Transverse colon (tissue), 4 donors: ENCODE measurements around the gene CEP70. TPM values are rescaled to one million over a fixed set of nuclear protein-coding genes. Genes with fewer than 3 reads are reported as not detected.

ENCODE experiments used
- DNase-seq: peaks from one replicate; pipeline ENCODE4 v3.0.0-alpha.2; 2019
- H3K27ac ChIP-seq, 4 donors: fragments of 200-600 bp; sonication (generic); 2 replicates each; pipeline ENCODE4 v1.5.1; 2016 to 2018; ENCODE audit warnings: inconsistent platforms in 4 of 4
- H3K27me3 ChIP-seq: fragments of 200-600 bp; sonication (generic); 2 replicates; pipeline ENCODE4 v1.5.1; 2017; ENCODE audit warnings: inconsistent platforms
- H3K36me3 ChIP-seq, 4 donors: fragments of 200-600 bp; sonication (generic); 2 replicates each; pipeline ENCODE4 v1.5.1; 2017 to 2019; ENCODE audit warnings: inconsistent platforms in 4 of 4
- H3K4me1 ChIP-seq, 4 donors: fragments of 200-600 bp; sonication (generic); 2 replicates each; pipeline ENCODE4 v1.5.1; 2017 to 2020; ENCODE audit warnings: inconsistent platforms in 4 of 4
- H3K4me3 ChIP-seq, 4 donors: fragments of 200-600 bp; sonication (generic); 1 replicate in 1 of 4; 2 replicates in 3 of 4; pipeline versions ENCODE4 v1.5.1 to v1.6.1; 2017 to 2019; ENCODE audit warnings: inconsistent platforms in 4 of 4
- H3K9me3 ChIP-seq, 2 donors: fragments of 200-600 bp; sonication (generic); 2 replicates each; pipeline ENCODE4 v1.5.1; 2017 to 2019; ENCODE audit warnings: inconsistent platforms in 2 of 2
- CTCF ChIP-seq, 5 experiments: fragments of 200-600 bp in 3 of 5; fragments of 450-650 bp in 2 of 5; sonication (generic) in 3 of 5; IDR thresholded peaks; 1 replicate in 2 of 5; 2 replicates in 3 of 5; pipeline ENCODE4 v1.5.1; 2016 to 2017; ENCODE audit warnings: antibody characterized with exemption in 5 of 5, inconsistent platforms in 3 of 5, mild to moderate bottlenecking in 2 of 5, moderate library complexity in 1 of 5
- EP300 ChIP-seq: sonication (generic); formaldehyde crosslinking; IDR thresholded peaks from one replicate; pipeline ENCODE4 v1.6.1; 2017; ENCODE audit warnings: antibody characterized with exemption, low read depth
- POLR2A ChIP-seq: fragments of 450-650 bp; IDR thresholded peaks from one replicate; pipeline ENCODE4 v1.6.1; 2016; ENCODE audit warnings: antibody characterized with exemption, mild to moderate bottlenecking, moderate library complexity
- POLR2AphosphoS5 ChIP-seq, 3 donors: sonication (generic); formaldehyde crosslinking; IDR thresholded peaks; one replicate each; pipeline ENCODE4 v1.6.1; 2016; ENCODE audit warnings: antibody characterized with exemption in 3 of 3
- WGBS, 2 donors: methylation state at CpG; one replicate each; pipeline ENCODE4 v1.1.5; 2018; ENCODE audit warnings: low coverage in 1 of 2; 5-methylcytosine and 5-hydroxymethylcytosine counted together
- in situ Hi-C, 4 donors: fragments of 200-750 bp; cut with MboI; loops; one replicate each; pipeline versions ENCODE4 v1.15.0 to v1.15.1; 2017; ENCODE audit warnings: low sequenced_read_pairs in 3 of 4, low pct_ligation_motif_present in 1 of 4, low pct_unique_long_range_greater_than_20kb in 1 of 4
- intact Hi-C: fragments of 100-400 bp; cut with DNase I; formaldehyde crosslinking; loops from one replicate; pipeline ENCODE4 v1.15.1; 2023; ENCODE audit warnings: low total_unique reads
- total RNA-seq, 4 donors: library from RNA; depleted of rRNA; stranded (reverse); fragments of >200 nt; gene quantifications; one replicate each; pipeline ENCODE4 v1.1.0, GENCODE V29; 2016

Gene CEP70
- total RNA-seq, 4 donors from 2014 or later: 4.1 to 46.8 (median 22.6) TPM

- no peak overlapping the region for H3K27ac ChIP-seq
- TF ChIP-seq CTCF (IDR thresholded peaks at IDR 0.05) (peak; percentile 28 to 51 (median 41)), POLR2AphosphoS5 (IDR thresholded peaks at IDR 0.05) (no peak)
- H3K4me1 ChIP-seq: no peaks in the 10 kb centered on the region
- no peaks in the 10 kb centered on the region for H3K36me3 ChIP-seq
- H3K4me3 ChIP-seq: no peak overlapping the region
- H3K9me3 ChIP-seq: no peaks in the 10 kb centered on the region
- in situ Hi-C loops (no loop called here), intact Hi-C loops (no loop called here)
- no peaks in the 10 kb centered on the region for H3K27me3 ChIP-seq
- 34% methylated on average over 4 of the region's 4 CpGs; no CpG with 5 or more reads in 1 of the 2 donors for WGBS, 2 donors
- no peak for DNase-seq
These were observed 114.6 kb downstream of the CEP70 start for GRCh38 chr3:138479438-138479863.

- no peaks in the 10 kb centered on the region for H3K9me3 ChIP-seq
- no peaks in the 10 kb centered on the region for H3K4me1 ChIP-seq
- TF ChIP-seq EP300 (no peak), CTCF (IDR thresholded peaks at IDR 0.05) (no peak), POLR2AphosphoS5 (IDR thresholded peaks at IDR 0.05) (no peak), POLR2A (no peak)
- intact Hi-C loops: no loop called here
- no peak for DNase-seq
- H3K36me3 ChIP-seq: no peaks in the 10 kb centered on the region
- 94 to 95% methylated on average over 3 of the region's 3 CpGs for WGBS, 2 donors
- no peak overlapping the region for H3K27ac ChIP-seq
- H3K4me3 ChIP-seq: no peak overlapping the region
- H3K27me3 ChIP-seq: no peaks in the 10 kb centered on the region
- in situ Hi-C loops: no loop called here
These were observed 116.3 kb downstream of the CEP70 start for GRCh38 chr3:138477801-138478200.

- TF ChIP-seq CTCF (IDR thresholded peaks at IDR 0.05): no peak
- no peak for TF ChIP-seq POLR2AphosphoS5 (IDR thresholded peaks at IDR 0.05)
- H3K36me3 ChIP-seq: no peaks in the 10 kb centered on the region
- H3K4me1 ChIP-seq: no peaks in the 10 kb centered on the region
- no peak overlapping the region for H3K4me3 ChIP-seq
- in situ Hi-C loops (no loop called here), intact Hi-C loops (no loop called here)
- H3K9me3 ChIP-seq: no peaks in the 10 kb centered on the region
- no peak for DNase-seq
- no peak overlapping the region for H3K27ac ChIP-seq
- H3K27me3 ChIP-seq: no peaks in the 10 kb centered on the region
These were observed 116.9 kb downstream of the CEP70 start for GRCh38 chr3:138477120-138477519.

- in situ Hi-C loops: no loop called here
- no peak for DNase-seq
- TF ChIP-seq POLR2A: no peak
- no peak for TF ChIP-seq CTCF (IDR thresholded peaks at IDR 0.05)
- no peak for TF ChIP-seq EP300
- no peak for TF ChIP-seq POLR2AphosphoS5 (IDR thresholded peaks at IDR 0.05)
- H3K9me3 ChIP-seq: no peaks in the 10 kb centered on the region
- H3K4me1 ChIP-seq: no peaks in the 10 kb centered on the region
- no peaks in the 10 kb centered on the region for H3K36me3 ChIP-seq
- no peak overlapping the region for H3K4me3 ChIP-seq
- intact Hi-C loops: no loop called here
- H3K27me3 ChIP-seq: no peaks in the 10 kb centered on the region
- WGBS, 2 donors: 85 to 100% methylated on average over 2 of the region's 2 CpGs
- no peak overlapping the region for H3K27ac ChIP-seq
These were observed 117.5 kb downstream of the CEP70 start for GRCh38 chr3:138476526-138476925.
